ENCODE results near the gene PIK3AP1. TPM values are rescaled to one million over a fixed set of nuclear protein-coding genes. Genes with fewer than 3 reads are reported as not detected.

PIK3AP1 gene
- total and polyA plus RNA-seq, 7 donors: 6.1 to 22.0 (median 10.0) TPM

GRCh38 chr10:96625173-96625572 lies 95.1 kb downstream of the PIK3AP1 start:
- Histone ChIP-seq H3K27me3 (no peaks in the 10 kb centered on the region), H3K4me3 (no peak overlapping the region), H3K9me3 (no peaks in the 10 kb centered on the region), H3K27ac (no peak overlapping the region), H3K4me1 (peaks cover 0 to 3% (median 3%) of the 10 kb centered on the region in 4 donors), H3K36me3 (no peaks in the 10 kb centered on the region)
- TF ChIP-seq POLR2A (IDR thresholded peaks at IDR 0.05): no peak
- no peak for TF ChIP-seq POLR2AphosphoS5 (IDR thresholded peaks at IDR 0.05)
- WGBS, 2 donors: 84 to 95% methylated on average over 1 of the region's 1 CpG
- intact Hi-C loops (cut with DNase I): no loop called here
- DNase-seq: no peak

- H3K27me3 ChIP-seq: no peaks in the 10 kb centered on the region
- H3K4me3 ChIP-seq: no peak overlapping the region
- WGBS, 2 donors: 93 to 95% methylated on average over 6 of the region's 6 CpGs
- H3K36me3 ChIP-seq: no peaks in the 10 kb centered on the region
- intact Hi-C loops (cut with DNase I): loop anchor here (5.0 kb wide), 1 partner anchor 110 kb away; the partner anchor contains the start of gene TLL2
- no peak for TF ChIP-seq EP300 (IDR thresholded peaks at IDR 0.05)
- no peak for TF ChIP-seq CTCF (IDR thresholded peaks at IDR 0.05)
- no peak for TF ChIP-seq POLR2A (IDR thresholded peaks at IDR 0.05)
- TF ChIP-seq POLR2AphosphoS5 (IDR thresholded peaks at IDR 0.05): no peak
- no peak for DNase-seq
- peaks cover 0 to 28% (median 21%) of the 10 kb centered on the region in 4 donors for H3K4me1 ChIP-seq
- no peaks in the 10 kb centered on the region for H3K9me3 ChIP-seq
- no peak overlapping the region for H3K27ac ChIP-seq
These were observed 98.1 kb downstream of the PIK3AP1 start for GRCh38 chr10:96622013-96622787.

- Histone ChIP-seq H3K9me3 (no peaks in the 10 kb centered on the region), H3K36me3 (no peaks in the 10 kb centered on the region), H3K27ac (peak overlapping the region in 3 of 4 donors; percentile 66 to 73 (median 67)), H3K4me1 (peaks cover 0 to 28% (median 21%) of the 10 kb centered on the region in 4 donors), H3K27me3 (no peaks in the 10 kb centered on the region), H3K4me3 (no peak overlapping the region)
- TF ChIP-seq EP300 (IDR thresholded peaks at IDR 0.05) (no peak), POLR2AphosphoS5 (IDR thresholded peaks at IDR 0.05) (no peak), POLR2A (IDR thresholded peaks at IDR 0.05) (no peak), CTCF (IDR thresholded peaks at IDR 0.05) (no peak)
- DNase-seq: no peak
- intact Hi-C loops (cut with DNase I): loop anchor here (2.0 to 5.0 kb wide), 2 partner anchors 33 to 108 kb away; partner anchors contain the start of genes TLL2 and TM9SF3
- WGBS, 2 donors: 42 to 71% methylated on average over 17 of the region's 17 CpGs
These were observed 100.2 kb downstream of the PIK3AP1 start for GRCh38 chr10:96619796-96620773.

- H3K4me3 ChIP-seq: no peak overlapping the region
- no peaks in the 10 kb centered on the region for H3K27me3 ChIP-seq
- intact Hi-C loops (cut with DNase I): loop anchor here (2.0 kb wide), 1 partner anchor 32 kb away; the partner anchor contains the start of gene TM9SF3
- 70 to 89% methylated on average over 11 of the region's 11 CpGs for WGBS, 2 donors
- no peaks in the 10 kb centered on the region for H3K36me3 ChIP-seq
- H3K9me3 ChIP-seq: no peaks in the 10 kb centered on the region
- TF ChIP-seq POLR2AphosphoS5 (IDR thresholded peaks at IDR 0.05) (no peak), POLR2A (IDR thresholded peaks at IDR 0.05) (no peak), CTCF (IDR thresholded peaks at IDR 0.05) (no peak), EP300 (IDR thresholded peaks at IDR 0.05) (no peak)
- H3K4me1 ChIP-seq: peaks cover 0 to 28% (median 21%) of the 10 kb centered on the region in 4 donors
- no peak for DNase-seq
- H3K27ac ChIP-seq: peak overlapping the region in 3 of 4 donors; percentile 66 to 73 (median 67)
These were observed 101.2 kb downstream of the PIK3AP1 start for GRCh38 chr10:96619120-96619519.
